ENCODE results near the gene MATN3. TPM values are rescaled to one million over a fixed set of nuclear protein-coding genes. Genes with fewer than 3 reads are reported as not detected.

The MATN3 gene
- total RNA-seq, 1 donor from 2014 or later: 3.9 TPM

GRCh38 chr2:20027260-20027677 lies 14.8 kb upstream of the MATN3 start:
- H3K27ac ChIP-seq: no peak overlapping the region

DNA sequence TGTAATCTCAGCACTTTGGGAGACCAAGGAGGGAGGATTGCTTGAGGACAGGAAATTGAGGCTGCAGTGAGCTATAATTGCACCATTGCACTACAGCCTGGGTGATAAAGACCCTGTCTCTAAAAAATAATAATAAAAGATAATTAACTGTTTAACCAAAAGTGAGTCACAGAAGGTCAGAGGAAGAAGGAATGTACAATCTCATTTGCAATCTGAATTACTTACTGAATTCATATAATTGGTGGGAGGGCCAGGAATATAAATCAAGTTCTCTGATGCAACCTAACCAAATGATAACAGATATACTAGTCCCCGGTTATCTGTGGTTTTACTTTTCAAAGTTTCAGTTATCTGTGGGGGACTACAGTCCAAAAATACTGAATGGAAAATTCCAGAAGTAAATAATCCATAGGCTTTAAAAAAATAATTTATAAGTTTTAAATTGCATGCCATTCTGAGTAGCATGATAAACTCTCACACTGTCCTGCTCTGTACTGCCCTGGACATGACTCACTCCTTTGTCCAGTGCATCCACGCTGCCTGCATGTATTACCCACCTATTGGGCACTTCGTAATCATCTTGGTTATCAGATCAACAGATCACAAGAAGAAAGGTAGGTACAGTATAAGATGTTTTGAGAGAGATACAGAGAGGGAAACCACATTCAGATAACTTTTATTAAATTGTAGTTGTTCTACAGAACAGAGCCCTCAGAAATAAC lies 12.8 kb upstream of the MATN3 start:
- Histone ChIP-seq H3K4me3 (no peak overlapping the region), H3K27ac (no peak overlapping the region), H3K27me3 (no peaks in the 10 kb centered on the region), H3K36me3 (peaks cover 0 to 29% of the 10 kb centered on the region in 2 donors), H3K9me3 (no peaks in the 10 kb centered on the region), H3K4me1 (no peaks in the 10 kb centered on the region)
- TF ChIP-seq POLR2A (IDR thresholded peaks at IDR 0.05) (no peak), CTCF (IDR thresholded peaks at IDR 0.05) (no peak), POLR2AphosphoS5 (IDR thresholded peaks at IDR 0.05; ENCODE audit: insufficient read depth in 1 of 2, low read depth in 1 of 2) (no peak)
- no peak for DNase-seq (ENCODE audit: extremely low spot score in 2 of 2)
- intact Hi-C loops (cut with DNase I): no loop called here

More at GRCh38 chr2:20027260-20027677, 14.8 kb upstream of the MATN3 start:
- H3K36me3 ChIP-seq: peaks cover 0 to 49% of the 10 kb centered on the region in 2 donors
- no peak for DNase-seq (ENCODE audit: extremely low spot score in 2 of 2)
- no peak overlapping the region for H3K4me3 ChIP-seq
- H3K9me3 ChIP-seq: no peaks in the 10 kb centered on the region
- intact Hi-C loops (cut with DNase I): no loop called here
- H3K4me1 ChIP-seq: no peaks in the 10 kb centered on the region
- no peak for TF ChIP-seq POLR2A (IDR thresholded peaks at IDR 0.05)
- H3K27me3 ChIP-seq: no peaks in the 10 kb centered on the region

DNA sequence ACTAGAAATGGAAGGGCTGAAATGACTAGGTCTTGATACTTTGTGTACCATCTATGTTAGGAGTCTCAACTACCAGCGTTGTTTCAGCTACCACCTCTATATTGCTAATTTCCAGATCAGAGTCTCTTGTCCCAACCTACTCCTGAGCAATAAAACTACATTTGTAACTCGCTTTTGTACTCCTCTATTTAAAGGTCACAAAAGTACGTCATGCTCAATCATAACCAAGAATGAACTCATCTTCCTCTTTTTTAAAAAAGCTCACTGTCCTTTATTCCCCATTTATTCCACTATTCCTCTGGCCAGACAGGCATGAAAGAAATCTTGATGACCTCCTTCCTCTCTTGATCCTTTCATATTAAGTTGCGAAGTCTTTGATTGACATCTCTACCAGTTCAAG lies 11.2 kb upstream of the MATN3 start:
- Histone ChIP-seq H3K27me3 (no peaks in the 10 kb centered on the region), H3K4me3 (no peak overlapping the region), H3K4me1 (no peaks in the 10 kb centered on the region), H3K9me3 (no peaks in the 10 kb centered on the region), H3K36me3 (peaks cover 0 to 15% of the 10 kb centered on the region in 2 donors), H3K27ac (no peak overlapping the region)
- TF ChIP-seq POLR2A (IDR thresholded peaks at IDR 0.05) (no peak), POLR2AphosphoS5 (IDR thresholded peaks at IDR 0.05; ENCODE audit: insufficient read depth in 1 of 2, low read depth in 1 of 2) (no peak), CTCF (IDR thresholded peaks at IDR 0.05) (no peak)
- intact Hi-C loops (cut with DNase I): no loop called here
- no peak for DNase-seq (ENCODE audit: extremely low spot score in 2 of 2)

DNA sequence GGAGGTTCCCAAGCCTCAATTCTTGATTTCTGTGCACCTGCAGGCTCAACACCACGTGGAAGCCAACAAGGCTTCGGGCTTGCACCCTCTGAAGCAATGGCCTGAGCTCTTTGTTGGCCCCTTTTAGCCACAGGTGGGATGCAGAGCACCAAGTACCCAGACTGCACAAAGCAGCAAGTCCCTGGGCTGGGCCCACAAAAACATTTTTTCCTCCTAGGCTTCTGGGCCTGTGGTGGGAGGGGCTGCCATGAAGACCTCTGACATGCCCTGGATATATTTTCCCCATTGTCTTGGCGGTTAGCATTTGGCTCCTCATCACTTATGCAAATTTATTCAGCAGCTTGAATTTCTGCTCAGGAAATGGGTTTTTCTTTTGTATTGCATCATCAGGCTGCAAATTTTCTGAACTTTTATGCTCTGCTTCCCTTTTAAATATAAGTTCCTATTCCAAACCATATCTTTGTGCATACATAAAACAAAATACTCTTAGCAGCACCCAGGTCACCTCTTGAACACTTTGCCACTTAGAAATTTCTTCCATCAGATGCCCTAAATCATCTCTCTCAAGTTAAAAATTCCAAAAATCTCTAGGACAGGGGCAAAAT lies 9.0 kb upstream of the MATN3 start:
- no peak for DNase-seq (ENCODE audit: extremely low spot score in 2 of 2)
- TF ChIP-seq POLR2A (IDR thresholded peaks at IDR 0.05) (no peak), POLR2AphosphoS5 (IDR thresholded peaks at IDR 0.05; ENCODE audit: insufficient read depth in 1 of 2, low read depth in 1 of 2) (no peak), CTCF (IDR thresholded peaks at IDR 0.05) (no peak)
- no peaks in the 10 kb centered on the region for H3K27me3 ChIP-seq
- no peaks in the 10 kb centered on the region for H3K4me1 ChIP-seq
- no peak overlapping the region for H3K4me3 ChIP-seq
- H3K9me3 ChIP-seq: no peaks in the 10 kb centered on the region
- intact Hi-C loops (cut with DNase I): no loop called here
- peaks cover 0 to 2% of the 10 kb centered on the region in 2 donors for H3K36me3 ChIP-seq
- no peak overlapping the region for H3K27ac ChIP-seq

DNA sequence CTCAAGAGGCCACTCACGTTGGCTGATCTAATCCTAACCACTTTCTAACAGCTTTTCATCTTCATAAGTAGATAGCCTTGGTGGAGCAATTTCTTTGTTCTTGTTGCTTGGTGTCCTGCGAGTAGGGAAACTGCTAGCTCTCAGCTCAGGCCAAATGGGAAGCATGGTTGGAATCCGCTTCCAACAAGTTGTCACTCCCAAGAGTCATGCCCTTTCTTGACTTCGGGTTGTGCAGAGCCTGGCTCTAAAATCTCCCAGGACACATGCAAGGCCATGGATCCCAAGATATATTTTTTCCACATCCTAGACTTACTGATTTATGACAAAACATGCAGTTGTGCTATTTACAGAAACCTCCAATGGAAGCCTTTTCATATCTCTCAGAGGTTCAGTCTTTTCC lies 7.3 kb upstream of the MATN3 start:
- Histone ChIP-seq H3K27ac (no peak overlapping the region), H3K9me3 (no peaks in the 10 kb centered on the region), H3K4me1 (no peaks in the 10 kb centered on the region), H3K27me3 (no peaks in the 10 kb centered on the region), H3K4me3 (no peak overlapping the region), H3K36me3 (peaks cover 0 to 2% of the 10 kb centered on the region in 2 donors)
- no peak for DNase-seq (ENCODE audit: extremely low spot score in 2 of 2)
- TF ChIP-seq CTCF (IDR thresholded peaks at IDR 0.05) (no peak), POLR2AphosphoS5 (IDR thresholded peaks at IDR 0.05; ENCODE audit: insufficient read depth in 1 of 2, low read depth in 1 of 2) (no peak), POLR2A (IDR thresholded peaks at IDR 0.05) (no peak)
- intact Hi-C loops (cut with DNase I): no loop called here
